ENCODE data around the gene DLST. TPM values are rescaled to one million over a fixed set of nuclear protein-coding genes. Genes with fewer than 3 reads are reported as not detected.

The DLST gene
- total and polyA plus RNA-seq, 9 donors, result 41.0 to 100 (median 68.6) TPM

- 69 to 92% (median 82%) methylated on average over 4 of the region's 4 CpGs for WGBS, 3 donors
- no peaks in the 10 kb centered on the region for H3K4me1 ChIP-seq (ENCODE audit: insufficient read depth)
- no peaks in the 10 kb centered on the region for H3K36me3 ChIP-seq
- H3K9me3 ChIP-seq, result no peaks in the 10 kb centered on the region
- no peak overlapping the region for H3K4me3 ChIP-seq
- no peaks in the 10 kb centered on the region for H3K27me3 ChIP-seq
- H3K27ac ChIP-seq, result no peak overlapping the region
- TF ChIP-seq EP300 (IDR thresholded peaks at IDR 0.05) (no peak), CTCF (IDR thresholded peaks at IDR 0.05) (no peak), POLR2A (IDR thresholded peaks at IDR 0.05) (no peak)
- intact Hi-C loops (cut with DNase I), result no loop called here
- DNase-seq, result no peak
Measured at GRCh38 chr14:74893614-74894091, 11.9 kb downstream of the DLST start.

GRCh38 chr14:74896400-74896799 lies 14.7 kb downstream of the DLST start:
- no peak for TF ChIP-seq EP300 (IDR thresholded peaks at IDR 0.05)
- no peak overlapping the region for H3K27ac ChIP-seq
- WGBS, 3 donors, result 88 to 95% (median 89%) methylated on average over 3 of the region's 3 CpGs
- no peaks in the 10 kb centered on the region for H3K4me1 ChIP-seq (ENCODE audit: insufficient read depth)
- no peak for DNase-seq
- H3K27me3 ChIP-seq, result no peaks in the 10 kb centered on the region
- no peak overlapping the region for H3K4me3 ChIP-seq
- no peaks in the 10 kb centered on the region for H3K36me3 ChIP-seq
- no peaks in the 10 kb centered on the region for H3K9me3 ChIP-seq
- intact Hi-C loops (cut with DNase I), result no loop called here

GRCh38 chr14:74897642-74898041 lies 15.9 kb downstream of the DLST start:
- no peak overlapping the region for H3K4me3 ChIP-seq
- no peaks in the 10 kb centered on the region for H3K36me3 ChIP-seq
- TF ChIP-seq CTCF (IDR thresholded peaks at IDR 0.05), result no peak
- no peak for TF ChIP-seq EP300 (IDR thresholded peaks at IDR 0.05)
- TF ChIP-seq POLR2A (IDR thresholded peaks at IDR 0.05), result no peak
- no peak for DNase-seq
- no peak overlapping the region for H3K27ac ChIP-seq
- no peaks in the 10 kb centered on the region for H3K9me3 ChIP-seq
- H3K27me3 ChIP-seq, result no peaks in the 10 kb centered on the region
- H3K4me1 ChIP-seq (ENCODE audit: insufficient read depth), result no peaks in the 10 kb centered on the region
- 65 to 70% (median 69%) methylated on average over 4 of the region's 4 CpGs for WGBS, 3 donors
- intact Hi-C loops (cut with DNase I), result no loop called here

GRCh38 chr14:74898083-74898482 lies 16.4 kb downstream of the DLST start:
- Histone ChIP-seq H3K36me3 (no peaks in the 10 kb centered on the region), H3K9me3 (no peaks in the 10 kb centered on the region), H3K4me3 (no peak overlapping the region), H3K4me1 (ENCODE audit: insufficient read depth) (no peaks in the 10 kb centered on the region), H3K27me3 (no peaks in the 10 kb centered on the region), H3K27ac (no peak overlapping the region)
- intact Hi-C loops (cut with DNase I), result no loop called here
- WGBS, 3 donors, result 85 to 88% (median 86%) methylated on average over 2 of the region's 2 CpGs
- no peak for DNase-seq
- TF ChIP-seq CTCF (IDR thresholded peaks at IDR 0.05) (no peak), EP300 (IDR thresholded peaks at IDR 0.05) (no peak), POLR2A (IDR thresholded peaks at IDR 0.05) (no peak)

- Histone ChIP-seq H3K27me3 (no peaks in the 10 kb centered on the region), H3K4me3 (no peak overlapping the region), H3K9me3 (no peaks in the 10 kb centered on the region), H3K27ac (no peak overlapping the region), H3K4me1 (ENCODE audit: insufficient read depth) (no peaks in the 10 kb centered on the region), H3K36me3 (no peaks in the 10 kb centered on the region)
- TF ChIP-seq POLR2A (IDR thresholded peaks at IDR 0.05) (no peak), EP300 (IDR thresholded peaks at IDR 0.05) (no peak), CTCF (IDR thresholded peaks at IDR 0.05) (no peak)
- WGBS, 3 donors, result 74 to 87% (median 81%) methylated on average over 5 of the region's 5 CpGs
- no peak for DNase-seq
- intact Hi-C loops (cut with DNase I), result no loop called here
Measured at GRCh38 chr14:74898694-74899093, 17.0 kb downstream of the DLST start.
